NCI-H526 (cell line): ENCODE data around the gene BTN2A1.
A peak's percentile ranks its signal among the peaks of the same experiment; 100 is the strongest.

ENCODE experiments used
- DNase-seq, 2 experiments: peaks; one replicate each; lab custom pipeline; 2025; lab: John Stamatoyannopoulos, UW

The BTN2A1 gene

GRCh38 chr6:26468829-26469228 lies 11.1 kb downstream of the BTN2A1 start:
- no peak for DNase-seq

GRCh38 chr6:26470643-26471042 lies 12.9 kb downstream of the BTN2A1 start:
- no peak for DNase-seq

GRCh38 chr6:26471970-26472369 lies 14.2 kb downstream of the BTN2A1 start:
- no peak for DNase-seq

GRCh38 chr6:26472549-26473290 lies 15.0 kb downstream of the BTN2A1 start:
- DNase-seq = no peak

- no peak for DNase-seq
These were observed 15.6 kb downstream of the BTN2A1 start for GRCh38 chr6:26473429-26473757.

- peak; percentile 85 to 86 for DNase-seq
These were observed 16.1 kb downstream of the BTN2A1 start for GRCh38 chr6:26473758-26474438.

- DNase-seq = no peak
These were observed 16.7 kb downstream of the BTN2A1 start for GRCh38 chr6:26474439-26474881.

GRCh38 chr6:26475823-26476729 lies 18.3 kb downstream of the BTN2A1 start:
- DNase-seq = peak in 1 of 2 experiments; percentile 42

- no peak for DNase-seq
These were observed 19.1 kb downstream of the BTN2A1 start for GRCh38 chr6:26476896-26477295.

- no peak for DNase-seq
These were observed 19.7 kb downstream of the BTN2A1 start for GRCh38 chr6:26477426-26477825.

- no peak for DNase-seq
These were observed 20.6 kb downstream of the BTN2A1 start for GRCh38 chr6:26478100-26478984.

GRCh38 chr6:26478985-26479278 lies 21.2 kb downstream of the BTN2A1 start:
- no peak for DNase-seq

GRCh38 chr6:26482338-26482737 lies 24.6 kb downstream of the BTN2A1 start:
- no peak for DNase-seq

- DNase-seq = no peak
These were observed 26.0 kb downstream of the BTN2A1 start for GRCh38 chr6:26483727-26484126.

- DNase-seq = no peak
These were observed 26.4 kb downstream of the BTN2A1 start for GRCh38 chr6:26484161-26484560.

- no peak for DNase-seq
These were observed 27.5 kb downstream of the BTN2A1 start for GRCh38 chr6:26485112-26485780.

- DNase-seq = no peak
These were observed 28.6 kb downstream of the BTN2A1 start for GRCh38 chr6:26486358-26486757.

- DNase-seq = no peak
These were observed 29.7 kb downstream of the BTN2A1 start for GRCh38 chr6:26487466-26487865.

- DNase-seq = no peak
These were observed 32.5 kb downstream of the BTN2A1 start for GRCh38 chr6:26489996-26490964.

- no peak for DNase-seq
These were observed 33.8 kb downstream of the BTN2A1 start for GRCh38 chr6:26491604-26492003.
